Measurements from ENCODE around the gene GPR26.
"Not testable (repeated sequence)": the region's sequence is repeated elsewhere in the genome, so short reads cannot be mapped to it uniquely, and the experiment has no call there.

GPR26 gene

DNA sequence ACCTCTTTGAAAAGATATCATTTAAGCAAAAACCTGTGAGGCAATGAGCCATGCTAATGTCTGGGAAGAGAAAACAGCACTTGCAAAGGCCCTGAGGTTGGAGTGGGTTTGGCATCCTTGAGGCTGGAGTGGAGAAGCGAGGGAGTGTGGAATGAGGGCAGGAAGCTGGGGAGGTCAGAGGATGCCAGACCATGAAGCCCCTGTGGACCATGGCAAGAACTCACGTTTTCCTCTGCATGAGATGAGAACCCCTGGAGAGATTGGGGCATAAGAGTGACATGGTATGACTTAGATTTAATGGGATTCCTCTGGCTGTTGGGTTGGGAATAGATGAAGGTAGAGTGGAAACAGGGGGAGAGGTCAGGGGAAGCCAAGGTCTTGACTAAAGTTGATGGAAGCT lies 49.4 kb downstream of the GPR26 start:
- no peak for DNase-seq (ENCODE audit: low read depth)

DNA sequence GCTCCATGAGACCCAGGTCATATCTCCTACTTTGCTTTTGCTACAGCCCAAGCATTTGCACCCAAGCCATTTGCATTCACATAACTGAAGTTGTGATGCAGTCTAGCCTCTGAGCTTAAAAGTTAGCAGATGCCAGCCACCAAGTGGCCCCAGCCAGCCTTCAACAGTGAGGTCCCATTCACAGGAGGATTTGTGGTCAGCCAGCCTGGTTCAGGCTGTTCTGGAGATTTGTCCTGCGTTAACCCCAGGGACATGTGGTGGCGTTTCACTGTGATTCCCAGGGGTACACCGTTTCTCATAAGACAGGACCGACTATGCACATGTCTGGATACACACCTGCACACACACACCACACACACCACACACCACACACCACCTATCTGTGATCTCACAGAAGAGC lies 51.2 kb downstream of the GPR26 start:
- DNase-seq (ENCODE audit: low read depth) = no peak

DNA sequence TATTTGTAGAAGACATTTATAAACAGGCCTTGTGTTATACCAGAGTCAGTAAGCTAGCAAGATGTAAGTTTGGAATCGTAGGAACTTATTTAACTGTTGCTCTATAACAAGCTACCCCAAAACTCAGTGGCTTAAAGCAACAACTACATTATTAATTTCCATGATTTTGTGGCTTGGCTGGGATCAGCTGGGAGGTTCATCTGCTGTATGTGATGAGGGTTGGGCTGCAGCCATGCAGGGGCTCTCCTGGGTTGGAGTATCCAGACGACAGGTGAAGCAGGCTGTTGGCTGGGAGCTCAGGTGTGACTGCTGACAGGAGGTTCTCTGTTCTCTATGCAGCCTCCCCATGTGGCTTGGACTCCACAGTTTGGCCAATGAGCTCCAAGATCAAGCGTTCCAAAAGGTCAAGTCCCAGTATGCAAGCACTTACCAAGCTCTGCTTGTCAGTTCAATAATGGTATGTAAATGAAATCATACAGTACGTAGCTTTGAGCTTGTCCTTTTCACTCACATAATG lies 52.4 kb downstream of the GPR26 start:
- DNase-seq (ENCODE audit: low read depth) = no peak

DNA sequence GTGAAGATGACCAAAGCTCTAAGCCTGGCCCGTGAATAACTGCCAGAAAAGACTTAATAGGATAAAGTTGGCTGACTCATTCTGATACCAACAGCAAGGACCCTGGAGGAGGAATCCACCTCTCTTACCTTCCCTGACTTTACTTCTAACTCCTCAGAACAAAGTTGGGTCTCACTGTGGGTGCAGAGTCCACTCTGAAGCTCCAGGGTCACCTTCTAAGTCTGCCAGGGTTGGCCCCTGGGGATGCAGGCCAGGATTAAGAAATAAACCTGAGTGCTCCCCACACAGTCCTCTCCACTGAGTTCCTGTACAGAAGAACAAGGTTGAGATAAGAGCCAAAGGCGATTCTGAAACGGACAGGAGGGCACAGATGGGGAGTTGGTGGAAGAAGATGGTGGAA lies 54.4 kb downstream of the GPR26 start:
- no peak for DNase-seq (ENCODE audit: low read depth)

DNA sequence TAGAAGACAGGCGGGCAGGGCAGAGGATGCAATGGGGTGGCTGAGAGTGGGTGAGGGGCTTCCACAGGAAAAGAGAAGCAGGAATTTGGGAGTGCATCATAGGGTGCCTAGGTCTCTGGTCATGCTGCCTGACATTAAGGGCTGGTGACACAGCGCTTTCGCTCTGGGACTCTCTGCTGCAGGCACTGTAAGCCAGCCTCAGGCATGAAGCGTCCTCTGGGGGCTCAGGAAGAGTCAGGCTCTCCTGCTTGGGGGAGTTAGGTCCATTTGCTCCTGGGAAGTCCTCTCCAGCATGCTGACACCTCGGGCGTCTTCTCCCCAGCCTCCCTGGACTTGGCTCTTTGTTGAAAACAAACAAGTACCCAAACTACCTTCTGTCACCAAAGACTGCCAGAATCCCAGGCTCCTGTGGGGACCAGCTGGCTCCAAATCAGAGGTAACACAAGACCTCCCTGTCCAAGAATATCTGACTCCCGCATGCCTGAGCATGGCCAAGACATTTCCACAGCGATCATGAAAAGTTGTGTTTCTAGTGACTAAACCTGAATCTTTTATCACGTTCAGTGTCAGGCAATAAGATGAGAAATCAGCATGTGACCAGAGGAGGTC lies 55.4 kb downstream of the GPR26 start:
- DNase-seq (ENCODE audit: low read depth) = no peak

DNA sequence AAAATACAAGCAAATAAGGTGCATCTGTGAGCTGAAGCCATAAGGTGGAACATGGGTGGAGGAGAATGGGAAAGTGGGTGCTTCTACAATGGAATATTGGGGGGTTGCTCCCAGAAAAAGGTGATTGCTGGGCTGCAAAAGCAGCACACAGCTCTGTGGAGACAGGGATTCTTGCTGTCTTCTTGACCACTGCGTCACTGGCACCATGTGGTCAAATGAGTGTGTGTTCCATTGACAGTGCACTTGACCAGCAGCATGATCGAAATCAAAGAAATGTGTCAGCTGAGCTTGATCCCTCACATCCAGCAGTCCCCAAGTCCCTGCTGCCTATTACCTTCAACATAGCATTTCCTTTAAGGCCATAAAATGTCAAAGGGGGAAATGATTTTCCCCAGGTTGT lies 56.2 kb downstream of the GPR26 start:
- no peak for DNase-seq (ENCODE audit: low read depth)

DNA sequence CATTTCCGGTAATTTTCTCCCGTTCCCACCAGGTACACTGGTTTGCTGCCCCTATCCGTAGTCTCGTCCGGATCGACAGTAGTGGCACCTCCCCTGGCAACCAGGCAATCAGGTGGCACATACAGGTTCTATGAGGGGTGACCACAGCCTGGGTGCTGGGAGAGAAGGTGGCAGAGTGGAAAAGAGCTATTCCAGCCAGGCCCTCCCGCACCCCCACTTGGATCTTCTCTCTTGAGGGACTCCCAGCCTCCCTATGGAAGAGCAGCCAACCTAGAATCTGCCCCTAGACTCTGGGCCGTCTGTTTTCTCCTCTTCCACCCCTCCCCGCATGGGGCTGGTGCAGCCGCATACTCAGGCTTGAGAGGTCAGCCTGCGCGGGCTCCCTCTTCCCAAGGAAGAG lies 58.6 kb downstream of the GPR26 start:
- DNase-seq (ENCODE audit: low read depth) = no peak

DNA sequence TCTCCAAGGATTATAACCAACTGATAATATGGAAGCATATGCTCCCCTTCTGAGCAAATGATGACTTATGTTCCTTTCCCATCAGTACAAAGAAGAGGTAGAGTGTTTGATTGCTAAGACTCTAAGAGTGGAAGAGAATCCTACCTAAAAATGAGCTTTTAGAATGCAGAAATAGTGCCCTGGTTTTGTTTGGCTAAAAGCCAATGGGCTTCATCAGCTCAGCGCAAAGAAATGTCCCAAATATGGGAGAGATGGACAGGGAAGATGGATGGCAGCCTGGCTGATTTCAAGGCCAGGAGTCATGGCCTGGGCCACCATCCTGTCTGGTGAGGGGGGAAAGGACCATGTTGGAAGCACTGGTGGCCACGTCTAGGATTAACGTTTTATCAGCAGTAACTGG lies 60.2 kb downstream of the GPR26 start:
- no peak for DNase-seq (ENCODE audit: low read depth)

DNA sequence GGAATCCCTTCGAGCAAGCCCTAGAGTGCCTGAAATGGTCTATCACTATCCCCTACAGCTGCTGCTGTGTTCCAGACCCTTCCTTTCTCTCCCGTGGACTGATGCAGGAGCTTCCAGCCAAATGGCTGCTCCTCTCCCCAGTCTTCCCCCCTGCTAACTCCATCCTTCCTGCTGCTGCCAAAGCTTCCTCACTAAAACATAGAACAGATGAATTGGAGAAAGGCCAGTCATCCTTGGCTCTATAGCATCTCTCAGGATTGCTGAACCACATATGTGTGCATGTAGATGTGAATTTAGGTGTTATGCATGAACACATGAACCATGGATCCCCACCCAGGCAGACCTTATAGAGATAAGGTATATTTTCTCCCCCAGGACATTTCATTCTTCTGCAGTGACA lies 60.7 kb downstream of the GPR26 start:
- no peak for DNase-seq (ENCODE audit: low read depth)

DNA sequence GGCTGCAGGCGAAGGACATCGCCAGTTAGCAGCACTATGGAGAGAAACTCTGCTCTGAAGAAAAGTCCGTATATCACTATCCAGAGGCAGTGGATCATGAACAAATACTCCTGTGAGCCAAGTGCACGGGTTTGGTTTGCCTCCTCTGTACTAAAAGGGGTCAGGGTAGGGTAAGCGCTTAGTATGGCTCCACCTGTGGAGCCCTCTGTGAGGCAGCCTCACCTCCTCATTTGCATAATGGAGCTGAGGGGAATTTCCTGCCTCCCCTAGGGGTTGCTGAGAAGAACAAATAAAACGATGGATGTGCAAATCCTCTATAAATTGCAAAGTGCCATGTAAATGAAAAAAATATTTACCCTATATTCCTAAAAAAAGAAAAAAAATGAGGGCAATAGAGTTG lies 63.4 kb downstream of the GPR26 start:
- no peak for DNase-seq (ENCODE audit: low read depth)

DNA sequence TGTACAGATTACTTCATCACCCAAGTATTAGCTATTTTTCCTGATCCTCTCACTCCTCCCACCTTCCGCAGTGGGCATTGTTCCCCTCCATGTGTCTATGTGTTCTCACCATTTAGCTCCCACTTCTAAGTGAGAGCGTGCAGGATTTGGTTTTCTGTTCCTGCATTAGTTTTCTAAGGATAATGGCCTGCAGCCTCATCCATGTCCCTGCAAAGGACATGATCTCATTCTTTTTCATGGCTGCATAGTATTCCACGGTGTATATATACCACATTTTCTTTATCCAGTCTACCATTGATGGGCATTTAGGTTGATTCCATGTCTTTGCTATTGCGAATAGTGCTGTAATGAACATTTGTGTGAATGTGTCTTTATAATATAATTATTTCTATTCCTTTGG lies 70.8 kb downstream of the GPR26 start:
- not testable (repeated sequence) for DNase-seq (ENCODE audit: low read depth)

DNA sequence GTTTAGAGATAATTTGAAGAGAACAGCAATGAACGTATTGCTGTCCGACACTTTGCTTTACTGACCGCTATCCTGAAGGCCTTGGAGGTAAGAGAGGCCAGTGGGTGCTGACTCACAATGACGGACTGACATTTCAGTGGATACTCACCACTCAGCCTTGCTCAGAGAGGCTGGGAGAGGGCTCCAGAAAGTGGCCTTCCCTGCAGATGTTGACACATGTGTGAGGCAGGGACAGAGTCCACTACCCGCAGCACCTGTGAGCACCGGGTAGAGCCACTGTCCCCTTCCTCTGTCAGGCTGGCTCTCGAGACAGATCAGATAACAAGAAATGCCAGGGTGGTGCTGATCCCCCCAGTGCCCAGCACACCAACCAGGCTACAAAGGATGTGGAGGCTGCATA lies 75.0 kb downstream of the GPR26 start:
- no peak for DNase-seq (ENCODE audit: low read depth)

DNA sequence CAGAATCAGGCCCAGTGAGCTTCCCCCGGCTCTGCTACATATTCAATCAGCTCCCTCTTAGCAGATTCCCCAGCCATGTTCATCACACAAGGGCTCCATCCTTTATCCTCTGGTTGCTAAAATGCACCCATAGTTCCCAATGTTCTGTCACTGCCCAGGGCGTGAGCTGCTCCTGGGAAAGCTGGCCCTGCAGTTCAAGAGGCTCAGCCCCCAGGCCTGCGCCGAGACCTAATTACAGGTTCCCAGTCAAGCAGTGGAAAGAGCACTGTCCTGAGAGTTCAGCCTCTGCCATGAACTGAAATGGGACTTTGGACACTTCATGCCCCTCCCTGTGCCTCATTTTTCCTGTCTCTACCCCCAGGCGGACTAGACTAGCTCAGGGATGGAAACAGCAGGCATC lies 75.6 kb downstream of the GPR26 start:
- DNase-seq (ENCODE audit: low read depth) = no peak

DNA sequence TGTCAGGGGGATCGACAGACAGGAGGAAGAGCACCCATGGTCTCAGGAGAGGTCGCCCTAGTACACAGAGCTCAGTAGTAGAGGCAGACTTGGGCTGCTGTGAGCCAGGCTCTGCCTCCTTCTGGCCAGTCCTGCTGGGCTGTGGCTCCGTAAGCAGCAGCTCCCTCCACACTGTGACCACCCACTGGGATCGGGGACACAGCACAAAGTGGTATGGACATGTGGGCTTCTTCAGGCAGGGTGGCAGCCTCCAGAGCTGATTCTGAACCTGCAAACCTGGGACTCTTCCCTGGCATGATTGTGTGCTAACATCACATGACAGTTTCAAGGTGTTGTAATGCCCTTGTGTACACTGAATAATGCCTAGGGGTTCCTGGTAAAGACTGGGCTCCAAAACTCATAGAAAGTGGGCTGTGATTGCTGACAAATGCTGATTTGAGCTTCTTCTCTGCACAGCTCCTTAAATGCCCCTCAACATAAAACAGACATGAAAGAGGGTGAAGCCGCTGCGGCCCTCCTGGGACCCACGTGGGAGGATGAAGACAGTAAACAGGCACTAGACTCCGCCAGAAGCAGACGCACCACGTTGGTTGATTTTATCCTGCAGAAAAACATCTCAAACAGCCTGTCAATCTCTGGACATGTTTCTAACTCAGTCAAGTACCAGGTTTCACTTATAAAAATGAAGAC lies 76.7 kb downstream of the GPR26 start:
- DNase-seq (ENCODE audit: low read depth) = peak; percentile 3

DNA sequence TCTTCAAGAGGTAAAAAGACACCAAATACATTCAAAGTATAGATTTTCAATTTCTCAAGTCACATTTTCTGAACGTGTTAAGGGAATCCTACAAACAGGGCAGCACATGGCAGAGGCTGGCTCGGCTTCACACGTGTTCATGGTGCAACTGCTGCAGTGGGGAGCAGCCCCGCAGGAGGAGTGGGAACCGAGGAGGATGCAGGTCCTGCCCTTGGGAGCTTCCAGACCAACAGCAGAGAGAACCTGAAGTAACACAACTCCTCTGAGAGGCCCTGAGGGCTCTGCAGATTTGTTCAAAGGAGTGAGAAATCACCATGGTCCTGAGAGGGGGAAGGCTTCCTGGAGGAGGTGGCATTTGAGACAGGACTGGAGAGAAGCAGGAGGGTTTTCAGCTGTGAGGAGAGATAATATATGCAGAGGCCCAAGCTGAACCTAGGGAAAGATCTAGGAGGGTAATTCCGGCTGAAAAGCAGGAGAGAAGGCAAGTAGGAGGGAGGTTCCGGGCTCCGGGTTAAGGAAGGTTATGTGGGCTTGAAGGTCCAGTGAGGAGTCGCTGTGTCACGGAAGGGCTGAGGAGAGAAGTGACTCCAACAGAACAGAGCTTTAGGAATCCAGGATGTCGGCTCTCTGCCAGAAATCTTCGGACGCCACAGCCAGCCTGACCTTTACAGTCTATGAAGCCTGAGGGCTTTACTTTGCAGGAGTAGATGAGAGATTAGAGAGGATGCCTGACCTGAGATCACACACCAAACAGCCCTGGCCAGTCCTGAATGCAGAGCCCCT lies 77.5 kb downstream of the GPR26 start:
- DNase-seq (ENCODE audit: low read depth) = peak; percentile 74

DNA sequence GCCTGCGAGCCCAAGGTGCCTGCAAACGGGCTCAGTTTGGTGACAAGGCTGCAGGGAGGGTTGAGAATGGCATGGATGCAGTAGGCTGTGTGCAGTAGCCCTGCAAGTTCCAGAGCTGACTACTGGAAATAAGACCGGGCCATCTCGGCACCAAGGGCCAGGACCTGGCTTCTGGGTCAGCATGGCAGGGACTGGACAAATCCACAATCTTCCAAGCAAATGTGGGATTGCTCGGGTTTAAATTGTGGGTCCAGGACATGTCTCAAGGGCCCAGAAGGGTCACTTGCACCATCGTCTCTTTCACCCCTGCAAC lies 78.0 kb downstream of the GPR26 start:
- DNase-seq (ENCODE audit: low read depth) = no peak
